ENCODE measurements around the gene COMMD3.

The COMMD3 gene

DNA sequence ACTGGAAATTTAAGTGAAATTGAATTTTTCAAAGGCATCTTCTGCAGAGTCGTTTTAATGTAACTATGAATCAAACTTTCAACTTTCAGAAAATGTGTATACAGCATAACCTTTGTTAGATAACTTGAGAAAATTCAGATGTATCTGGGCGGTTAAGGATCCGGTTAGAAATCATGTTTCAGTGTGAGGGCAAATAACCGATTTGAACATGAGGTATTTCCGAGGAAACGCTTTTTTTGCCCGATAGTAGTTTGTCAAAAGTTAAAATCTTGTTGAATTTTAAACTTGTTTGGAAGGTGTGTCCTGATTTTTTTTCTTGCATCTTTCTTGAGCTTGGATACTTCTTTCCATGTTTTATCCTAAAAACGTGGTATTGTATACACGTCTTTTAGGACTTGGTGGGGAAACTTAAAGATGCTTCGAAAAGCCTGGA is 3.4 kb downstream of the COMMD3 start:
- DNase-seq (ENCODE audit: low read depth in 2 of 2, low spot score in 1 of 2), result no peak

DNA sequence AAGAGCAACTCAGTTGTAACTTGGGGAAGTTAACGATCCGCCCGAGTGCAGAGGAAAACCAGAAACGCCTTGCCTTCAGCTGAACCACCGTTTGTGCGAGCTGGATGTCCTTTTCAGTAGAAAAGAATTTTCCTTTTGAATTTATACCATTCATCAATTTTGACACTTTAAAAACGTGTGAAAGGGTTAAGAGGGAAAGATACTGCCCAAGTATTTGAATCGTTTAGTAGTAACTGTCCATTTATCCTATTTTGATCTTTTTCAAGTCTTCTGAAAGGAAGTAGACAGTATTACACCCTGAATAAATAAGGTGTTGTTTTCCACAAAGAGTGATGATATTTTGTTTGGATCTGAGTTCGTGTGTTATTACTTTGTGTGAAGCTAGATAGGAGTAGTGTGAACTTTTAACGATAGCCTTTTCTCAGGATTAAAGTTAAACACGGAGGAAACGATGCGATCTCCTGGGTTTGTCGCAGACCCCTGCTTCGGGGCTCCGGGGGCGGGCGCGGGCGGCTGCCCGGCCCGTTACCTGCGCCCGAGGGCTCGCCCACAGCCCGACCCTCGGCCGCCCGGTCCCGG is 3.9 kb downstream of the COMMD3 start:
- no peak for DNase-seq (ENCODE audit: low read depth in 2 of 2, low spot score in 1 of 2)

DNA sequence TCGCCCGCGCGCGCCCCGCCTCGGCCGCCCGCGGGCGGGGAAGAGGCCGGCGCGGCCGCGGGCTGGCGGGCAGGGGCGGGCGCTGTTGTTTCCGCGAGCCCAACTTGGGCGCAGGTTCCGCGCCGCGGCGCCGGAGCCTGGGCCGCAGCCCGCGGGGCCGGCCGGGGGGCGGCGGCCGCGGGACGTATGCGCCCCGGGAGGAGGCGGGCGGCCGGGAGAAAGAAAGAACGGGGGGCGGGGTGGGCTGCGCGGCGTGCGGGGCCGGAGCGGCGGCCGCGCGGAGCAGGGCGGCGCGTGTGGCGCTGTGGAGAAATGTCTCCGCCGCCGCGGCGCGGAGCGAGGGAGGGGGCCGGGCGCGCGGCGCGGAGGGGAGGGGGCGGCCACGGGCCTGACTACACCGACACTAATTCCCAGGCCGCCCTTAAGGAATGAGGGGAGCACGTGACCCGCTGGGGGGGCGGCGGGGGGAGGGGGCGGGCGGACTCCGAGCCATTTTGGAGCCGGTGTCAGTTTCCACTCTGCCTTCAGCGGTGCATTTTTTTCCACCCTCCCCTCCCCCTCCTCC is 4.5 kb downstream of the COMMD3 start, which contains the start of gene BMI1:
BMI1 (plus strand) TSS at position 509 of the 565 bp plus-strand sequence. CDS start 5,351 bp downstream, outside the sequence.
- DNase-seq (ENCODE audit: low read depth in 2 of 2, low spot score in 1 of 2), result no peak

DNA sequence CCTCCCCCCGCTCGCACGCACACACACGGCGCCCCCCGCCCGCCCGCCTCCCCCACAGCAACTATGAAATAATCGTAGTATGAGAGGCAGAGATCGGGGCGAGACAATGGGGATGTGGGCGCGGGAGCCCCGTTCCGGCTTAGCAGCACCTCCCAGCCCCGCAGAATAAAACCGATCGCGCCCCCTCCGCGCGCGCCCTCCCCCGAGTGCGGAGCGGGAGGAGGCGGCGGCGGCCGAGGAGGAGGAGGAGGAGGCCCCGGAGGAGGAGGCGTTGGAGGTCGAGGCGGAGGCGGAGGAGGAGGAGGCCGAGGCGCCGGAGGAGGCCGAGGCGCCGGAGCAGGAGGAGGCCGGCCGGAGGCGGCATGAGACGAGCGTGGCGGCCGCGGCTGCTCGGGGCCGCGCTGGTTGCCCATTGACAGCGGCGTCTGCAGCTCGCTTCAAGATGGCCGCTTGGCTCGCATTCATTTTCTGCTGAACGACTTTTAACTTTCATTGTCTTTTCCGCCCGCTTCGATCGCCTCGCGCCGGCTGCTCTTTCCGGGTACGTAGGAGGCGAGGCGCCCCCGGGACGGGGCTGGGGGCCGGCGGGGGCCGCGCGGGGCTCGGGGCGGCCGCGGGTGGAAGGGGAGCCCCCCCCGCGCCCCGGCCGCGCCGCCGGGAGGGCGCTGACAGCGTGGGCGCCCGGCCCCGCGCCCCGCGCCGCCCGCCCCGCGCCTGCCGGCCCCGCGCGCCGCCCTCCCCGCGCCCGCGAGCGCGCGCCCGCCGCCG is 5.2 kb downstream of the COMMD3 start:
- no peak for DNase-seq (ENCODE audit: low read depth in 2 of 2, low spot score in 1 of 2)

DNA sequence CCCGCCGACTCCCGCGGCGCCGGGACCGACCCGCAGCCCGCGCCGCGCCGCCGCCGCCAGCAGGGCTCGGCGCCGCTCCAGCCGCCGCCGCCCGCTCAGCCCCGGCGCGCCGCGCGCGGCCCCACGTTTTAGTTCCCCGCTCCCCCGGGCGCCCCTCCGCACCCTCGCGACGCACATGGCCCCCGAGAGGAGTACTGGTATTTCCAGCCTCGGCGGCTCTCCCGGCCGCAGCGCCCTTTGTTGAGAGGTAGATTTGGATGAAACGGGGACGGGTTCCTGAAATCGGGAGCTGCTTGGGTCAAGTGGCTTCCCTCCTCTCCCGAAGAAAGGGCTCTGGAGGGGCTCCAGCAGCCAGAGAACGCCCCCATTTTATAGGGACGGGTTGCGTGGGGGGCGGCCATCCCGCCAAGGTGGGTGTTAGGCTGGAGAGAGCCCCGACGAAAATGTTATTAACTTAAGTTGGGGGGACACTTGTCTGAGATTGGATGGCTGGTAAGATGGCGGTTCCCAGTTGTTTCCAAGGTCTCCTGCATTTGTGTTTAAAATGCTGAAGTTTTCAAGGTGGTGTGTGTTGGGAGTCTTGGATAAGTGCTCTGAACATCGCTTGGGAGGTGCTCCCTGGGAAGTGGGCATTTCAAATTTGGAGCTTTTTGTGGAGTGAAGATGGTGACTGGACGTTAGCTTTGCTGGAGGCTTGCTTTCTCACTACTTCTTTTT is 5.9 kb downstream of the COMMD3 start:
- no peak for DNase-seq (ENCODE audit: low read depth in 2 of 2, low spot score in 1 of 2)

DNA sequence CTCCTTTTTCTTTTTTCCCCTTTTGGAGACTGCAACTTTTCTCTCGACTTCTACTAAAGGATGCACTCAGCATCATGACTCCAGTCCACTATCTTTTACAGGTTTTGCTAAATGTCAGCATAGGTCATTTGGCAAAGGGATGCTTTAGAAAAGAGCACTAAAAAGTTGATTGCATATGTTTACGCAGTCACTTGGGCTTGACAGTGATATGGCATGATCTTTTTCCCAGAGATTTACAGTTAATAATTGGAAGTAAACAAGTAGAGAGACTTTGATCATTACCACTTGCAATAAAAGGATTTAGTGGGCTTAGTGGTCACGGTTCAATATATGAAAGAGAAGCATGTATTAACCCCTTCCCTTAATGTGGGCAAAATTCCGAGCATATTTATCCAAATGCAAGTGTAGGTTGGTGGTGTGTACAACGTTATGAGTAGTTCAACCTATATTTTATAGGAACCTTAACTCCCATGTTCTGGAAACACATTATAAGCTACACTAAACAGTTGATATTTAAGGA is 6.5 kb downstream of the COMMD3 start:
- no peak for DNase-seq (ENCODE audit: low read depth in 2 of 2, low spot score in 1 of 2)

DNA sequence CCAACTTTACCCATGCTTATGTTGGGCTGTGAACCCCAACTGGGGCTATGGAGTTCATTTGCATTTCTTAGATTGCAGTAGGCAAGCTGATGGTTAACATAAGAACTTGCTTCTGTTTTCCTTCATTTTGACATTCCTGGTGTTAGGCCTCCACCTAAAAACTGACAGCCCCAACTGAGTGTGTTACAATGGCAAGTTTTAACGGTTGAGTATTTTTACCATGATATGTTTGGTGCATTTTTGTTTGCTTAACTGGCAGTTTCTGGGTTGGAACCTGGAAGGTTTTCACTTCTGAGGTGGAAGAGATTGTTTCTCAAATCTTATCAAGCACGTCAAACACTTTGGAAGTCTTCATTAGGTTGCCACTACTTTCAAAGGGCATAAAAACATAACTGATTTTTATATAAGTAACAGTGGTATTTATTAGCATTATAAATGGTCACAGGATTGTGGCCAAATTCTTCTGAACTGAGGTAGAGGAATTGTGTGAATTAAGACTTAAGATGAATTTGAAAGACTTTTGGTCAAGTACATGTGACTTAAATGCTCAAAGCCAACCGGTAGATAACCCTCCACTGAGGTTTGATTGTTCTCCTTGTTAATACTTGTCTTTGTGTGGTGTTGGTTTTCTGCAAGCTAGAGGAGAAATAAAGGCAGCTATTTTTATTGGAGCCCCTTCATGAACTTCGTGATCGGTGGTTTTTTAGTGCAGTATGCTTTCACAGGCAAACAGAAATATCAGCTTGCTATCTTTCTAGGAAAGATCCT is 7.5 kb downstream of the COMMD3 start:
- no peak for DNase-seq (ENCODE audit: low read depth in 2 of 2, low spot score in 1 of 2)

DNA sequence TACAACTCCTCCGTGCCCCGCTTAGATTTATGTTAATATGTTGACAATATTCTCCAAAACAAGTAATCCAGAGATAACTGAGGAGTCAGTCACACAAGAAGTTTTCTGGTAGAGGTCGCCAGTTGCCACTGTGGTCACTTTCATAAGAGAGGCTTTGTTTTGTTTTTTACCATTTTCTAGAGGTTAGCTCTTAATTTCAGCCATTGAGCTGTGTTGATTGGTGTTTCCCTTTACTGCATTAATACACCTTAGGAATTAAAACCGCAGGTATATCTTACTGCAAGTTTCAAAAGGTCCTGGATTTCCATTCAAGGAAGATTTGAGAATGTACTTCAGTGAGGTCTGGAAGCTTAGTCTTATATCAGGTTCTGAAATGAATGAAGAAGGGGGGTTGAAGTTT is 8.2 kb downstream of the COMMD3 start:
- DNase-seq (ENCODE audit: low read depth in 2 of 2, low spot score in 1 of 2), result no peak

DNA sequence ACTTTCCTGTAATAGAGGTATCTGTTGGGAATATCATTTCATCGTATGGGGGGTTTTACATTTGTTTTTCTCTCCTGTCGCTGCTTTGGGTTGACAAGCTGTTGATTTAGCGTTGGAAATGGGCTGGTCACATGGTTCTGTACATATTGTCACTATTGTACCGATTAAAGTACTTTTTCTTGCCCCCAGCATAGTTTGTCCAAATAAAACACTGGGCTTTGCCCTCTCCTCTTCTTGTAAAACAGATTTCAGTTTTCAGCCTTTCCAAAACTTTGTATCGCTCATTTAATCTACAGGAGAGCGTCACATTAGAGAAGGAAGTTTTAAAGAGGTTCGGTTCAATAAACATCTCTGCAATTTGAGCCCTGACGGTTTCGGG is 8.7 kb downstream of the COMMD3 start:
- no peak for DNase-seq (ENCODE audit: low read depth in 2 of 2, low spot score in 1 of 2)

DNA sequence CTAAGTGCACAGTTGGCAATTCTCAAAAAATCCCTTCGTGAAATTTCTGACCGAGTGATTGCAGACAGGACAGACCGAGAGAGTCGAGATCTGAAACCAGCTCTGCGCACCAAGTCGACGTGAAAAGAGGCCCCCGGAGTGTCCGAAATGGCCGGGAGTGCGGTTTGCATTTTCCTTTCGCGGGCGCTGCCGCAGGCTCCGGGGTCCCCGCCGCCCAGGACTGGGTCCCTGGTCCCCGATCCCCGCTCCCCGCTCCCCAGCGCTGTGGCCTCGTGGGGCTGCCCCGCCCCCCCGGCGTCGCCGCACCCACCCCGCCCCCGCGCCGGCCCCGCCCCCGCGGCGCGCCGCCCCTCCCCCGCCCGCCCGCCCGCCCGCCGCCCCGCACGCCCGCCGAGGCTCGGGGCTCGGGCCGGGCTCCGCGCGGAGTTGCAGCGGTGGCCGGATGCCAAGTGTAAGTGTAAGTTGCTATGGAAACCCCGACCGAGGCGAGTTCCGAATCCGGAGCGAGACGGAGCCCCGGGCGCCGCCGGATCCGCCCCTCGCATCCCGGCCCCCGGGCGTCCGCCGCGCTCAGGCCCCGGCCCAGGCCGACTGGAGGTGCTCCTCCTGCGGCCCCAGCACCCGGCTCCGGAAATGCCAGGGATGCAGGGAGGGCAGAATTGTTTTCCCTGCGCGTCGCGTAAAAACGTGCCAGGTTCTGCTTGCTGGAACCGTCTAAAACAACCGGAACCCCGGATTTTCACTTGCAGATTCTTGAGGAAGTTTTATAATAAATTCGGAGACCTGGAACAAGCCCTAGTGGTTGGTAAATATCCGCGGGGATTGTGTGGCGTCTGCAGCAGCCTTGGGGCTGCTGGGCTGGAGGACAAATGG is 9.3 kb downstream of the COMMD3 start:
- no peak for DNase-seq (ENCODE audit: low read depth in 2 of 2, low spot score in 1 of 2)

DNA sequence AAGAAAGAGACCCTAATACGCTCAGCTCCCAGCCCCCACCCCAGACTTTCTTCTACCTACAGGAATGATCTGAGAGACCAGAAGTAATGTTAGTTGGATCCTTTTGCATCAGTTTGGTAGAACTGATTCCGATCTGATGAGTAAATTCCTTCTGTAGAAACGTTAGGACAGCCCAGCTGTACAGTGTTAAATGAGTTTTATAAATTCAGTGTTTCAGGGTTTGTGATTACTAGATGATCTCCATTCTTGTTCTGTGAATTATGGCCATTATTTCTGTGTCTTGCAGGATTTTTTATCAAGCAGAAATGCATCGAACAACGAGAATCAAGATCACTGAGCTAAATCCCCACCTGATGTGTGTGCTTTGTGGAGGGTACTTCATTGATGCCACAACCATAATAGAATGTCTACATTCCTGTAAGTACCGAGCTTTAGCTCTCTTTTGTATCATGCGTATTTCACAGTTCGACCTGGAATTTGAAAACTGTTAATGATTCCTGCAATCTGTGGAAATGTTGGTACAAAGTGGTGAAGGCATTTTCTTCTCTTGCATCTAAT is 10.0 kb downstream of the COMMD3 start:
- DNase-seq (ENCODE audit: low read depth in 2 of 2, low spot score in 1 of 2), result no peak

DNA sequence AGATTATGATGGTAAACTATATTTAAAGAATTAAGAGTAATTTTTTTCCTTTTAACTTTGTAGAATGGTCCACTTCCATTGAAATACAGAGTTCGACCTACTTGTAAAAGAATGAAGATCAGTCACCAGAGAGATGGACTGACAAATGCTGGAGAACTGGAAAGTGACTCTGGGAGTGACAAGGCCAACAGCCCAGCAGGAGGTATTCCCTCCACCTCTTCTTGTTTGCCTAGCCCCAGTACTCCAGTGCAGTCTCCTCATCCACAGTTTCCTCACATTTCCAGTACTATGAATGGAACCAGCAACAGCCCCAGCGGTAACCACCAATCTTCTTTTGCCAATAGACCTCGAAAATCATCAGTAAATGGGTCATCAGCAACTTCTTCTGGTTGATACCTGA is 13.0 kb downstream of the COMMD3 start:
- DNase-seq (ENCODE audit: low read depth in 2 of 2, low spot score in 1 of 2), result no peak

DNA sequence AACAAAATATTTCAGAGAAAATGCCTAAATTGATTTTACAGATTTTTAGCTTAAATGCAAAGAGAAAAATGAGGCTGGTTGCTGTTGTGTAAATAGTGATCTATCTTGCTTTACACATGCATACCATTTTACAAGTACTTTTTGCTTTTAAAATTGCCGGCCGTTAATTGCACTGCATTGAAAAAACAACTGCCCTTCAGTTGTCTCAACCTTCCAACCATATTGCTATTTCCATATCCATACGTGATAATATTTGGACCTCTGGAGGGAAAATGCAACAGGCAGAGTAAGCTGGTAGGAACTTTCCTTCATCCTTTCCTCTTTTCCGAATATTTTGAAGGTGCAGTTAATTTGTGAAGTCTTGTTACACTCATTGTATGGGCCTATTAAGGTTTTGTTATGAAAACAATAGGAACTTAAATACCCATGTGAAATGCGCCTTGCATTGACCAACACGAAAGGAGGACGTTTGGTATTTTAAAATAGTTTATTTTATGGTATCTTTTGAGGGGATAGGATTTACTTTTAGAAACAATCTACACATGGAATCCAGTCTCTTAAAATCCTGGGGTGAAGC is 16.0 kb downstream of the COMMD3 start:
- DNase-seq (ENCODE audit: low read depth in 2 of 2, low spot score in 1 of 2), result no peak

DNA sequence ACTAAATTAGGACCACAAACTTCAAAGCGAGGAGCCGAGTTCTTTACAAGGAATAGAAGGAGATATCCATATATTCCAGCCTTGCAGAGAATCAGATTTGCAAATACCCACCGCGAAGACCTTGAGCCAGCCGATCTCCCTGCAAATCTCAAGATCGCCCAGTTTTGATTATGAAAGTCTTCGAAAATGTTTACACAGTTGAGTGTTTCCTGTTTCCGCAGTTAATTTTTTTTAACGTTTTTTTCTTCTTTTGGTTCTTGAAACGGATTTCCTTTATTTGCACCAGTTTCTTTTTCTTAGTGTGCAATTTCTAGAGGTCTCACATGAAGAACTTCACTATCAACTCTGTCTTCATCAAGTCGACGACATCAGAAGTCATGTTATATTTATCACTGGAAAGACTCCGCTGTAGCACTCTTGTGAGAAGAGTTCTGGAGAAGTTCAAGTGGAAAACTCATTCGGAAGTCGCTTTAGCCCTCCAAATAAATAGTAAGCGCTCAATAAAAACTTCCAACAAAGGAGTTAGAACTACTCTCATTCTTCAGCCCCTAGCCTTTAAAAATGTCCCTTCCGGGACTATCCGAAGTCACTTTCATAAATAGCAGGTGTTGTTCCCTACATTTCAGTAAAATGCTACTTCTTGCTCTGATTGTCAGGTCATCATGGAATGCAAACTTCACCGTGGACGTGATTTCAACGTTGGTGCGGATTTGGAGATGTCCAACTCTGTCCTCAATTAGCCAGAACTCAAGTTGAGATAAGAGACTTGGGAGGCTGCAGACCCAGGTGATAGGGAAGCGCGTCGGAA is 17.2 kb downstream of the COMMD3 start:
- no peak for DNase-seq (ENCODE audit: low read depth in 2 of 2, low spot score in 1 of 2)

DNA sequence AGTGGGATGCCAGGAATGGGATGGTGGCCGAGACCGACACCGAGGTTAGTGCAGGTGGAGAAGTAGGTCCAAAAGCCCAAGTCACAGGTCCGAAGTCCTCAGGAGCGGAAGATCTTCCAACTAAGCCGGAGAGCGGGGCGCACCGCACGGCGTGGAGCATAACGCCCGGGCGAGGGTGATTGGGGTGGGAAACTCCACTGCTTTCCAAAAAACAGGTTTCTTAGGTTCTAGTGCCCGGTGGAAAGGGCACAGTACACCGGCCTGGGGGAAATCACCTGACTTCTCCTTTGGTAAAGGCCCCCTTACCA is 17.7 kb downstream of the COMMD3 start:
- DNase-seq (ENCODE audit: low read depth in 2 of 2, low spot score in 1 of 2), result no peak

DNA sequence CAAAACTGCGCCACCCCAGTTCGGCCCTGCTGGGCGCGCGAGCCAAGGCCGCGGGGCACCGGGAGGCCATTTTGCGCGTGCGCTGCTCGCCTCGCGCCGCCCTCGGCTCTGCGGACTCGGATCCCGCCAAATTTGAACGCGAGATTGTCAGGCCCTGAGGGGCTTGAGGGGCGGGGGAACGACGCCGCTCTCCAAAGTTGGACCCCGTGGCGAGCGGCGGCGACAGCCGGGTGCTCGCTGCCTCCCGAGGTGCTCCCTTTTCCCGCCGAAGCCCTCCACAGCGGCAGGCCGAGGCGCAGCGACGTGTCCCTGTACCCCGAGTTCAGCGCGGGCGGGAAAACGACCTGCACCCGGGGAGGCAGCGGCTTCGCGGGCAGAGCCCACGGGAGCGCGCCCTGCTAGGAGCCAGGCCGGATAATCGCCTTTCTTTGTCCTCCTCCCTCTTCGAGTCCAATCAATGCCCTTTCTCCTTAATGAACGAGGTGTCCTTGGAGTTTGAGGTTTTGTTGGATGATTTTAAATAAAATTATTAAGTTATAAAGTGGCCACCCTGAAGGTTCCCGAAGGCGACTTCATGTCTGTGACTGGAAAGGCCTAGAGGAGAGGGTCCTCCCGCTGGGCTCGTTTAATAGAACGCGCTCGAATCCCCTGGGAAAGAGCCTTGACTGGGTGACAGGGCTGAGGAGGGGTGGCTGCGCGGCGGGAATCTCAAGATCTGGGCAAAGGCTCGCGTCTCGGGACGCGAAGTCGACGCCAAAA is 18.4 kb downstream of the COMMD3 start:
- no peak for DNase-seq (ENCODE audit: low read depth in 2 of 2, low spot score in 1 of 2)

DNA sequence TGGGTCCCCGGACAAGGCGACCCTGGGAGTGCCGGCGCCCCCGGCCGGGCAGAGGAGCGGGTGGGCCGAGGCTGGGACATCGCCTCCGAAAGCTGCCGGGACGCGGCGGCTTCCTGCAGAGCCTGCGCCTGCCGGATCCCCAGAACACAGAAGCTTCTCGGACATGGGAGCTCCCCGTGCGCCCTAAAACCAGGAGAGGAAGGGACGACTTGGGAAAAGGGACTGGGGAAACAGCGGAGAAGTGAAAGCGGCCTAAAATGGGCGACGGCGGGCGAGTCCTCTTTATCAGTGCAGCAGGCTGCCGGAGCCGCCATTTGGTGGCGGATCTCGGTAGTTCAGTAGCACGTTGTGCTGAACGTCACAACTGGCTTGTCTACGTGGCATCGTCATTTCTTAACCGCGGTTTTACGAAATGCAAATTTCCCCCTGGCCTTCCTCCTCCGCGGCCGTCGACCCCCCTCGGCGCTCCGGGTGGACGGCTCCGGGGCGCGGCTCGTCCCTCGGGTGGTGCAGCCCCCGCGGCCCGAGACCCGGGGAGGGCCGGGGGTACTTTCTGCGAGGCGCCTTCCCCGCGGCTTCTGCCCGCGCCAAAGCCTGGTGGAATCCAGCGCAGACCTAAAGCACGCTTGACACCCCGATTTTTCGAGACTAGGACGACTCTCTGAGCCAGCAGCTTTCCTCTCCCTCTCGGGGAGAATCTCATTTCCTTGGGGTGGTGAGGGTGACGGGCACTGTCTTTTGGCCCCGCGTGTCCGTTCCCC is 19.2 kb downstream of the COMMD3 start:
- DNase-seq (ENCODE audit: low read depth in 2 of 2, low spot score in 1 of 2), result no peak

Measured in stimulated activated CD8-positive, alpha-beta memory T cell treated with anti-CD3 and anti-CD28 coated beads, Interleukin-4, amount 100 ng/mL, for 4 hours (primary cell).